Activated CD4-positive, alpha-beta memory T cell treated with anti-CD3 and anti-CD28 coated beads for 36 hours (primary cell): ENCODE data around the gene AHNAK. TPM values are rescaled to one million over a fixed set of nuclear protein-coding genes. Genes with fewer than 3 reads are reported as not detected.

ENCODE experiments used
- CTCF ChIA-PET: fragments of 350-600 bp; sonication (Branson Sonifier 250); formaldehyde crosslinking; loops from one replicate; lab custom pipeline; 2021; ENCODE audit warnings: antibody characterized with exemption, inconsistent platforms; lab: Charles Lee
- POLR2A ChIA-PET: fragments of 350-600 bp; sonication (Branson Sonifier 250); formaldehyde crosslinking; loops from one replicate; lab custom pipeline; 2021; ENCODE audit warnings: antibody characterized with exemption; lab: Charles Lee
- DNase-seq: peaks from one replicate; pipeline ENCODE4 v3.0.0-alpha.2; 2020
- H3K27ac Mint-ChIP-seq: one replicate; pipeline ENCODE4 v1.8.0; 2021; ENCODE audit warnings: mixed read lengths
- H3K27me3 Mint-ChIP-seq: one replicate; pipeline ENCODE4 v1.8.0; 2021; ENCODE audit warnings: mixed read lengths
- H3K36me3 Mint-ChIP-seq: one replicate; pipeline ENCODE4 v1.8.0; 2021; ENCODE audit warnings: mixed read lengths
- H3K4me1 Mint-ChIP-seq: one replicate; pipeline ENCODE4 v1.8.0; 2021; ENCODE audit warnings: low read depth, mixed read lengths
- H3K4me3 Mint-ChIP-seq: one replicate; pipeline ENCODE4 v1.8.0; 2021; ENCODE audit warnings: mild to moderate bottlenecking, mixed read lengths
- H3K9me3 Mint-ChIP-seq: one replicate; pipeline ENCODE4 v1.8.0; 2021; ENCODE audit warnings: mixed read lengths
- intact Hi-C: fragments of 100-400 bp; cut with micrococcal nuclease; formaldehyde crosslinking; loops from one replicate; pipeline ENCODE4 v1.15.1; 2023
- total RNA-seq, 2 experiments: library from RNA; stranded (reverse); gene quantifications; one replicate each; pipeline ENCODE4 v1.2.3, GENCODE V29; 2021

Gene AHNAK
- total RNA-seq, 2 experiments from 2014 or later, result 83.7 to 85.2 TPM

DNA sequence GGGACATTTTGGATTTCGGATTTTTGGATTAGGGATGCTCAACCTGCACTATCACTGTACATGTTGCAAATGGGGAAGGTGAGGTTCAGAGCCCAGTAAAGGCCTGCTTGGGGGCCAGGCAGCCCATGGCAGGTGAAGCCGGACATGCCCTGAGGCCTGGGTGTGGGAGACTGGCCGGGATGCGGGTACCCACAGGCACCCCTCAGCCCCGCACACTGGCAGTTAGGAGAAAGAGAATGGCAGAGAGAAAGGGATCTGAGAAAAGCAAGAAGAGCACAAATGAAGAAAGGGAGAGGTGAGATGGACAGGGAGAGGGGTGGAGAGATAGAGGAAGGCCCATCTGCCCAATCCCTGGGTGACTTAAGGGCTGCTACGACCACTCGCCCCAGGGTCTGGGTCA lies 75.0 kb downstream of the AHNAK start:
- H3K4me1 Mint-ChIP-seq, result peaks cover 5% of the 10 kb centered on the region
- H3K27me3 Mint-ChIP-seq, result no peaks in the 10 kb centered on the region
- H3K4me3 Mint-ChIP-seq, result no peak overlapping the region
- ChIA-PET POLR2A (no interaction called here), CTCF (no interaction called here)
- no peak overlapping the region for H3K27ac Mint-ChIP-seq
- no peak for DNase-seq
- intact Hi-C loops, result no loop called here
- H3K9me3 Mint-ChIP-seq, result no peaks in the 10 kb centered on the region
- no peaks in the 10 kb centered on the region for H3K36me3 Mint-ChIP-seq

- ChIA-PET CTCF (interaction anchor here (0.6 to 1.0 kb wide), 3 partner anchors 18 to 107 kb away, joined by 3 to 4 read pairs (median 3); no protein-coding TSS in a partner anchor), POLR2A (no interaction called here)
- intact Hi-C loops, result no loop called here
- Mint-ChIP-seq H3K9me3 (no peaks in the 10 kb centered on the region), H3K4me1 (peaks cover 5% of the 10 kb centered on the region), H3K4me3 (no peak overlapping the region), H3K27ac (no peak overlapping the region), H3K27me3 (no peaks in the 10 kb centered on the region), H3K36me3 (no peaks in the 10 kb centered on the region)
- DNase-seq, result no peak
Measured at GRCh38 chr11:62468577-62468976, 78.0 kb downstream of the AHNAK start.

DNA sequence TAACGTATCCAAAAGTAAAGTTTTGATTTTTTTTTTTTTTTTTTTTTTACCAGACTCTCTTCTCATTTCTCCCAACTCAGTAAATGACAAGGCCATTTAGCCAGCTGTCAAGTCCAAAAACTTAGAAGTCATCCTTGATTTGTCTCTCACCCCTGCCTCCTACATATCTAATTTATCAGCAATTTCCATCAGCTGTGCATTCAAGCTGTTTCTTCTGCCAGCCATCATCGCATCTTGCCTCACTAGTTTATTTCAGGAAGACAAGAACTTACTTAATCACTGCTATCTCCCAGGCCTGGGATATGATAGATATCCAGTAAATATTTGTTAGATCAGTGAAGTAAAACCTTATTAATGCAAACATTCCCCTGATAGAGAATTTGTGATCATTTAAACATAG lies 80.2 kb downstream of the AHNAK start:
- Mint-ChIP-seq H3K9me3 (no peaks in the 10 kb centered on the region), H3K36me3 (no peaks in the 10 kb centered on the region), H3K27me3 (no peaks in the 10 kb centered on the region), H3K4me1 (peaks cover 4% of the 10 kb centered on the region), H3K27ac (no peak overlapping the region), H3K4me3 (no peak overlapping the region)
- ChIA-PET POLR2A (no interaction called here), CTCF (interaction anchor here (1.5 kb wide), 1 partner anchor 76 kb away, joined by 4 read pairs; no protein-coding TSS in a partner anchor)
- no peak for DNase-seq
- intact Hi-C loops, result no loop called here

- no peaks in the 10 kb centered on the region for H3K27me3 Mint-ChIP-seq
- no peaks in the 10 kb centered on the region for H3K9me3 Mint-ChIP-seq
- DNase-seq, result no peak
- intact Hi-C loops, result no loop called here
- ChIA-PET CTCF (interaction anchor here (1.5 kb wide), 1 partner anchor 40 kb away, joined by 3 read pairs; no protein-coding TSS in a partner anchor), POLR2A (no interaction called here)
- H3K36me3 Mint-ChIP-seq, result no peaks in the 10 kb centered on the region
- H3K4me3 Mint-ChIP-seq, result no peak overlapping the region
- peaks cover 4% of the 10 kb centered on the region for H3K4me1 Mint-ChIP-seq
- no peak overlapping the region for H3K27ac Mint-ChIP-seq
Measured at GRCh38 chr11:62464655-62465054, 82.0 kb downstream of the AHNAK start.

GRCh38 chr11:62463121-62463542 lies 83.5 kb downstream of the AHNAK start:
- intact Hi-C loops, result no loop called here
- Mint-ChIP-seq H3K27ac (no peak overlapping the region), H3K4me1 (peaks cover 4% of the 10 kb centered on the region), H3K36me3 (no peaks in the 10 kb centered on the region), H3K9me3 (no peaks in the 10 kb centered on the region), H3K4me3 (no peak overlapping the region), H3K27me3 (no peaks in the 10 kb centered on the region)
- ChIA-PET POLR2A (no interaction called here), CTCF (interaction anchor here (1.5 to 1.9 kb wide), 2 partner anchors 38 to 39 kb away, joined by 3 to 7 read pairs; no protein-coding TSS in a partner anchor)
- DNase-seq, result peak; percentile 17

DNA sequence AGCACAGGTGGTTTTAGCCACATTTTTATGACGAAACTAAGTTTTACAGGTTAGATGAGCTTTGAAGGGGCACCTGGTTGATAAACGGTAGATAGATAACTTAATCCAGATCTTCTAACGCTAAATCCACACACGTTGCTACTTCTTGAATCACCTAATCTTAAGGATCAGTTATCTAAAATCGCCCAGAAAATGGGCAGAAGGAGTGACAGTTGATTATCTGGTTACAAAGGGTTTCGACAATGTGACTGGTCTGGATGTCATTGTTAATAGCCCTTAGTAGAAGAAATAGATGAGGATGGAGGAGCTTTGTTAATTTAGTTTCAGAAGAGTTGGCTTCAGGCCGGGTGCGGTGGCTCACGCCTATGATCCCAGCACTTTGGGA lies 84.1 kb downstream of the AHNAK start:
- no peak overlapping the region for H3K27ac Mint-ChIP-seq
- H3K4me3 Mint-ChIP-seq, result no peak overlapping the region
- H3K9me3 Mint-ChIP-seq, result no peaks in the 10 kb centered on the region
- H3K27me3 Mint-ChIP-seq, result no peaks in the 10 kb centered on the region
- no peaks in the 10 kb centered on the region for H3K36me3 Mint-ChIP-seq
- H3K4me1 Mint-ChIP-seq, result peaks cover 4% of the 10 kb centered on the region
- intact Hi-C loops, result no loop called here
- DNase-seq, result no peak
- ChIA-PET POLR2A (no interaction called here), CTCF (interaction anchor here (1.9 kb wide), 1 partner anchor 38 kb away, joined by 7 read pairs; no protein-coding TSS in a partner anchor)

DNA sequence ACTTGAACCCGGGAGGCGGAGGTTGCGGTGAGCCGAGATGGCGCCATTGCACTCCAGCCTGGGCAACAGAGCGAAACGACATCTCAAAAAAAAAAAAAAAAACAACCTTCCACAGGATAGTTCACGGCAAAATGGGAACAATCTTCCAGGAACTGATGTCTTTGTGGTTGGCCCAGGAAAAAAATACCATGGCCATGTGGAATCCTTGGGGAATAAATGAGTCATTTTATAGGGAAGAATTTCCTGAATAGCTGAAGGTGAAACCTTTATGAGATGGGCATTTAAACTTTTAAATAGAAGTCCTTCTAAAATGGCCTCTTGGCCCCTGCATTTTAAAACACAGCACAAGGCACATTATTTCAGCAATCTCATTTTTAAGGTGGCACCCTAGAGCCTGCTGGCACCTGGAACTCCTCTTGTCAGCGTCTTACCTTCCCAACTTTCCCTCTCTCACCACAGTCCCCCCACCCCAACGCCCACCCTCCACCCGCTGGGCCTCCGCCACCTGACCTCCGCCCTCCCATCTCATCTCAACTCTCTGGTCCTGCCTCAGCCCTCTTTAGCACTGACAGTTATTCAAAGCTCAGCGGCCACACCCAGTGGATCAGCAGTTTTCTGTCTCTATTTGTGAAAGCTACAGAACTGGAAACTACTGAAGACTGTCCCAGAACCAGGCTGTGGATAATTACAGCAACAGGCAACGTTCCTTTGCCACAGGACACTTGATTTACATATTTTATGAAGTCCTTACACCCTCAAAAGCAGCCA lies 84.7 kb downstream of the AHNAK start:
- POLR2A ChIA-PET, result no interaction called here
- H3K27ac Mint-ChIP-seq, result no peak overlapping the region

DNA sequence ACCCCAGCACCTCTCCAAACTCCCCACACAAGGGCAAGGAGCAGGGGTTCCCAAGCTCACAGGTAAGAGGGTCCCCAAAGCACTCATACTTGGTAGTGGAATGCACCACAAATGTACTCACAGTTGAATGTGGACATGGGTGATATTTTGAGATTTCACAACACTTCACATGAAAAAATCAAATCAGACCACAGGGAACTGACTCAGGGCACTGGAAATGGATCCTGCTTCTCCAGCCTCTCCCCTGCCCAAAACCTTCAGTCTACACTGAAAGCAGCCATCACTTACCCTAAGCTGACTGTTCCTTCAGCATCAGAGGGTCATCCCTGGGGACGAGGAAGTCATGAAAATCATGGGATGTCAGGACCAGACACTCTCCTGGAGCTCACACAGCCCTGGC lies 87.5 kb downstream of the AHNAK start:
- no peak for DNase-seq
- Mint-ChIP-seq H3K9me3 (no peaks in the 10 kb centered on the region), H3K4me1 (peaks cover 4% of the 10 kb centered on the region), H3K4me3 (no peak overlapping the region), H3K27me3 (no peaks in the 10 kb centered on the region), H3K36me3 (no peaks in the 10 kb centered on the region), H3K27ac (no peak overlapping the region)
- ChIA-PET POLR2A (no interaction called here), CTCF (interaction anchor here (1.0 to 1.6 kb wide), 2 partner anchors 34 to 64 kb away, joined by 3 to 6 read pairs; no protein-coding TSS in a partner anchor)
- intact Hi-C loops, result no loop called here

More for the DNA sequence above, 84.7 kb downstream of the AHNAK start:
- no peak overlapping the region for H3K4me3 Mint-ChIP-seq
- H3K27me3 Mint-ChIP-seq, result no peaks in the 10 kb centered on the region
- H3K4me1 Mint-ChIP-seq, result peaks cover 4% of the 10 kb centered on the region
- H3K36me3 Mint-ChIP-seq, result no peaks in the 10 kb centered on the region
- no peaks in the 10 kb centered on the region for H3K9me3 Mint-ChIP-seq
- no peak for DNase-seq
- CTCF ChIA-PET, result interaction anchor here (1.9 kb wide), 1 partner anchor 37 kb away, joined by 7 read pairs; no protein-coding TSS in a partner anchor
- intact Hi-C loops, result no loop called here

- no peaks in the 10 kb centered on the region for H3K27me3 Mint-ChIP-seq
- no peaks in the 10 kb centered on the region for H3K9me3 Mint-ChIP-seq
- ChIA-PET CTCF (interaction anchor here (1.0 to 1.6 kb wide), 2 partner anchors 34 to 63 kb away, joined by 3 to 6 read pairs; no protein-coding TSS in a partner anchor), POLR2A (no interaction called here)
- no peak overlapping the region for H3K4me3 Mint-ChIP-seq
- no peak overlapping the region for H3K27ac Mint-ChIP-seq
- no peak for DNase-seq
- intact Hi-C loops, result no loop called here
- H3K4me1 Mint-ChIP-seq, result peaks cover 3% of the 10 kb centered on the region
- H3K36me3 Mint-ChIP-seq, result no peaks in the 10 kb centered on the region
Measured at GRCh38 chr11:62458212-62459002, 88.2 kb downstream of the AHNAK start.

GRCh38 chr11:62457478-62457877 lies 89.1 kb downstream of the AHNAK start:
- intact Hi-C loops, result no loop called here
- Mint-ChIP-seq H3K36me3 (no peaks in the 10 kb centered on the region), H3K4me3 (no peak overlapping the region), H3K9me3 (no peaks in the 10 kb centered on the region), H3K27ac (no peak overlapping the region), H3K4me1 (no peaks in the 10 kb centered on the region), H3K27me3 (no peaks in the 10 kb centered on the region)
- DNase-seq, result no peak
- POLR2A ChIA-PET, result no interaction called here
- CTCF ChIA-PET, result interaction anchor here (1.6 kb wide), 1 partner anchor 33 kb away, joined by 6 read pairs; no protein-coding TSS in a partner anchor

DNA sequence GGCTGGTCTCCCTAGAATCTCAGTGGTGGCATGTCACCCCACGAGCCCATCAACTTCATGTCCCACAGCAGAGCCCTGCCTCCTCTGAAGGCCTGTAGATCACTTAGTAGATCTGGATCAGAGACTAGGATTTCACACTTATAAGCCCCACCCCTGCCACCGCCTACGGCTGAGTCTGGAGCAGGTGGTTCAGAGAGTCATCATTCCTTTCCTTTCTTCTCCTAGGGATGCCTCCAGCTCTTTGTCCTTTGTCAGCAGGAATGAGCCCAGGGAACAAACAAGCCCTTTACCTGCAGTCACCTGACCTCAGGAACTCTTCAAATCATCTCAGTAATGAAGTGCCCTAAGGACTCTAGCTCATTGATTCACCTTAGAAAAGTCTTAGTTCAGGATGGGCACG lies 90.0 kb downstream of the AHNAK start:
- no peaks in the 10 kb centered on the region for H3K36me3 Mint-ChIP-seq
- DNase-seq, result no peak
- H3K9me3 Mint-ChIP-seq, result no peaks in the 10 kb centered on the region
- POLR2A ChIA-PET, result no interaction called here
- no peak overlapping the region for H3K4me3 Mint-ChIP-seq
- intact Hi-C loops, result no loop called here
- CTCF ChIA-PET, result no interaction called here
- no peak overlapping the region for H3K27ac Mint-ChIP-seq
- H3K4me1 Mint-ChIP-seq, result no peaks in the 10 kb centered on the region
- H3K27me3 Mint-ChIP-seq, result no peaks in the 10 kb centered on the region
